Liver (tissue), 9 donors: Measurements from ENCODE around the gene NPPC. TPM values are rescaled to one million over a fixed set of nuclear protein-coding genes. Genes with fewer than 3 reads are reported as not detected.

Experiments used
- DNase-seq: peaks from one replicate; pipeline ENCODE4 v3.0.0-alpha.2; 2017; ENCODE audit warnings: low spot score
- H3K27ac ChIP-seq, 2 donors: one replicate each; pipeline ENCODE4 v1.7.0; 2013; ENCODE audit warnings: inconsistent platforms in 2 of 2, low read length in 2 of 2, control low read depth in 1 of 2, low read depth in 1 of 2, mild to moderate bottlenecking in 1 of 2
- H3K27me3 ChIP-seq, 4 donors: one replicate each; pipeline versions ENCODE4 v1.6.1 to v1.7.0; 2013; ENCODE audit warnings: low read length in 3 of 4, inconsistent platforms in 1 of 4, mild to moderate bottlenecking in 1 of 4, moderate library complexity in 1 of 4; ENCODE audit not compliant: control insufficient read depth in 4 of 4, insufficient read depth in 4 of 4
- H3K36me3 ChIP-seq, 4 donors: one replicate each; pipeline versions ENCODE4 v1.6.1 to v1.7.0; 2013; ENCODE audit warnings: low read length in 3 of 4, mild to moderate bottlenecking in 3 of 4, low read depth in 1 of 4, moderate library complexity in 1 of 4; ENCODE audit not compliant: control insufficient read depth in 4 of 4, insufficient read depth in 3 of 4
- H3K4me1 ChIP-seq, 4 donors: one replicate each; pipeline versions ENCODE4 v1.6.1 to v1.7.0; 2013; ENCODE audit warnings: low read length in 3 of 4, mild to moderate bottlenecking in 3 of 4, moderate library complexity in 1 of 4; ENCODE audit not compliant: control insufficient read depth in 4 of 4, insufficient read depth in 4 of 4
- H3K4me3 ChIP-seq, 3 donors: one replicate each; pipeline versions ENCODE4 v1.6.1 to v1.7.0; 2013; ENCODE audit warnings: low read length in 3 of 3, control low read depth in 1 of 3, low read depth in 1 of 3, mild to moderate bottlenecking in 1 of 3
- H3K9ac ChIP-seq, 2 donors: one replicate each; pipeline ENCODE4 v1.7.0; 2013; ENCODE audit warnings: low read length in 2 of 2, mild to moderate bottlenecking in 2 of 2, moderate library complexity in 2 of 2, control low read depth in 1 of 2, low read depth in 1 of 2
- H3K9me3 ChIP-seq, 4 donors: one replicate each; pipeline versions ENCODE4 v1.6.1 to v1.7.0; 2013; ENCODE audit warnings: low read length in 3 of 4; ENCODE audit not compliant: control insufficient read depth in 4 of 4
- EGR1 ChIP-seq, 2 donors: IDR thresholded peaks; 2 replicates each; pipeline ENCODE4 v1.6.1; 2016 to 2018; ENCODE audit warnings: antibody characterized with exemption in 2 of 2, low read depth in 2 of 2
- FOXA2 ChIP-seq: IDR thresholded peaks from 2 replicates; pipeline ENCODE4 v1.6.1; 2016; ENCODE audit warnings: antibody characterized with exemption
- GABPA ChIP-seq, 2 donors: IDR thresholded peaks in 1 of 2; conservative IDR thresholded peaks in 1 of 2; 2 replicates each; pipeline ENCODE4 v1.6.1; 2016; ENCODE audit warnings: antibody characterized with exemption in 2 of 2, mild to moderate bottlenecking in 1 of 2, moderate library complexity in 1 of 2
- HNF4G ChIP-seq: IDR thresholded peaks from 2 replicates; pipeline ENCODE4 v1.6.1; 2016; ENCODE audit warnings: antibody characterized with exemption
- JUND ChIP-seq, 2 donors: IDR thresholded peaks; 2 replicates each; pipeline ENCODE4 v1.6.1; 2016; ENCODE audit warnings: antibody characterized with exemption in 2 of 2
- NR2F2 ChIP-seq: IDR thresholded peaks from 2 replicates; pipeline ENCODE4 v1.6.1; 2016; ENCODE audit warnings: antibody characterized with exemption
- RAD21 ChIP-seq, 2 donors: IDR thresholded peaks; 2 replicates each; pipeline ENCODE4 v1.6.1; 2016; ENCODE audit warnings: antibody characterized with exemption in 2 of 2, mild to moderate bottlenecking in 2 of 2
- RXRA ChIP-seq, 2 donors: IDR thresholded peaks; 2 replicates each; pipeline ENCODE4 v1.6.1; 2017 to 2018; ENCODE audit warnings: antibody characterized with exemption in 2 of 2, mild to moderate bottlenecking in 1 of 2
- SP1 ChIP-seq: IDR thresholded peaks from 2 replicates; pipeline ENCODE4 v1.6.1; 2018; ENCODE audit warnings: antibody characterized with exemption, mild to moderate bottlenecking
- TAF1 ChIP-seq: conservative IDR thresholded peaks from 2 replicates; pipeline ENCODE4 v1.6.1; 2016; ENCODE audit warnings: antibody characterized with exemption, mild to moderate bottlenecking
- YY1 ChIP-seq: IDR thresholded peaks from 2 replicates; pipeline ENCODE4 v1.6.1; 2016; ENCODE audit warnings: antibody characterized with exemption, mild to moderate bottlenecking
- WGBS: extraction: QIAGEN DNeasy Blood & Tissue Kit; methylation state at CpG from one replicate; pipeline ENCODE4 v1.1.7; 2013; 5-methylcytosine and 5-hydroxymethylcytosine counted together
- polyA plus RNA-seq, 2 donors: library from polyadenylated mRNA; stranded (reverse) in 1 of 2; unstranded in 1 of 2; fragments of 200-250 nt in 1 of 2; fragments of >200 nt in 1 of 2; fragmentation: Nextera tagmentation in 1 of 2; extraction: Ambion mirVana in 1 of 2; gene quantifications; one replicate each; pipeline versions ENCODE4 v1.2.1 to v1.2.3, GENCODE V29; 2013 to 2015
- total RNA-seq, 2 donors: library from RNA; depleted of rRNA; stranded (reverse); fragments of >200 nt; gene quantifications; one replicate each; pipeline ENCODE4 v1.2.3, GENCODE V29; 2014
- TF ChIP-seq, protein P1 (sequence below): IDR thresholded peaks from 2 replicates; pipeline ENCODE4 v1.6.1; 2016; ENCODE audit warnings: antibody characterized with exemption
- TF ChIP-seq, protein P2 (sequence below): IDR thresholded peaks from 2 replicates; pipeline ENCODE4 v1.6.1; 2016; ENCODE audit warnings: antibody characterized with exemption
- TF ChIP-seq, protein P3 (sequence below): fragments of 150-350 bp; IDR thresholded peaks from 2 replicates; pipeline ENCODE4 v1.5.1; 2017; ENCODE audit warnings: improper control_type of control experiment, low read depth, low read length; ENCODE audit not compliant: missing input control
- TF ChIP-seq, protein P4 (sequence below): IDR thresholded peaks from 2 replicates; pipeline ENCODE4 v1.6.1; 2016; ENCODE audit warnings: antibody characterized with exemption
- TF ChIP-seq, protein P5 (sequence below): IDR thresholded peaks from 2 replicates; pipeline ENCODE4 v1.6.1; 2016; ENCODE audit warnings: antibody characterized with exemption, mild to moderate bottlenecking
- donor health status: healthy.
- donor health status: healthy.
- donor health status: healthy.
- donor health status: healthy.
- donor health status: healthy.

The NPPC gene
- total and polyA plus RNA-seq, 4 donors = 0.47 TPM; not detected in 3

DNA sequence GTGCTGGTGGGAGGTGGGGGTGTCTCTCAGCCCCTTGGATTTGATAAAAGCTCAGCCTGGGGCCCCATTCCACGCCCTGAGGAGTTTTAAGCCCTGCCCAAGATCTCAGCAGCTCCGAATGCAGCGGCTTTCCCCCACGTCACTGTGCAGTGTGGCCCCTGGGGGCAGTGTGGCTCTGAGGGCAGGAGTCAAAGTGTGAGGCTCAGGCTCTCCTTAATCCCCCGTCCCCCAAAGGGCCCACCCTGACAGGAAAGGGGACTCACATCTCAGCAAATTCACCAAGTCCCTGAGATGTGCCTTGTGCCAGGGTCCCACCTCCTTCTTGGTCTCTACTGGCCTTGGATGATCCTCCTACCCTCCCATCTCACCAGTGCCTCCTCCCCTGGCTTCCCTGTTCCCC lies 25.2 kb downstream of the NPPC start (continued):
- TF ChIP-seq FOXA2 (no peak), EGR1 (IDR thresholded peaks at IDR 0.05; ENCODE audit: low read depth in 2 of 2) (no peak), RXRA (IDR thresholded peaks at IDR 0.05) (no peak), SP1 (no peak)
- TF ChIP-seq, protein P1, sequence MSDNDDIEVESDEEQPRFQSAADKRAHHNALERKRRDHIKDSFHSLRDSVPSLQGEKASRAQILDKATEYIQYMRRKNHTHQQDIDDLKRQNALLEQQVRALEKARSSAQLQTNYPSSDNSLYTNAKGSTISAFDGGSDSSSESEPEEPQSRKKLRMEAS = no peak
- TF ChIP-seq, protein P2, sequence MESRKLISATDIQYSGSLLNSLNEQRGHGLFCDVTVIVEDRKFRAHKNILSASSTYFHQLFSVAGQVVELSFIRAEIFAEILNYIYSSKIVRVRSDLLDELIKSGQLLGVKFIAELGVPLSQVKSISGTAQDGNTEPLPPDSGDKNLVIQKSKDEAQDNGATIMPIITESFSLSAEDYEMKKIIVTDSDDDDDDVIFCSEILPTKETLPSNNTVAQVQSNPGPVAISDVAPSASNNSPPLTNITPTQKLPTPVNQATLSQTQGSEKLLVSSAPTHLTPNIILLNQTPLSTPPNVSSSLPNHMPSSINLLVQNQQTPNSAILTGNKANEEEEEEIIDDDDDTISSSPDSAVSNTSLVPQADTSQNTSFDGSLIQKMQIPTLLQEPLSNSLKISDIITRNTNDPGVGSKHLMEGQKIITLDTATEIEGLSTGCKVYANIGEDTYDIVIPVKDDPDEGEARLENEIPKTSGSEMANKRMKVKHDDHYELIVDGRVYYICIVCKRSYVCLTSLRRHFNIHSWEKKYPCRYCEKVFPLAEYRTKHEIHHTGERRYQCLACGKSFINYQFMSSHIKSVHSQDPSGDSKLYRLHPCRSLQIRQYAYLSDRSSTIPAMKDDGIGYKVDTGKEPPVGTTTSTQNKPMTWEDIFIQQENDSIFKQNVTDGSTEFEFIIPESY = no peak

DNA sequence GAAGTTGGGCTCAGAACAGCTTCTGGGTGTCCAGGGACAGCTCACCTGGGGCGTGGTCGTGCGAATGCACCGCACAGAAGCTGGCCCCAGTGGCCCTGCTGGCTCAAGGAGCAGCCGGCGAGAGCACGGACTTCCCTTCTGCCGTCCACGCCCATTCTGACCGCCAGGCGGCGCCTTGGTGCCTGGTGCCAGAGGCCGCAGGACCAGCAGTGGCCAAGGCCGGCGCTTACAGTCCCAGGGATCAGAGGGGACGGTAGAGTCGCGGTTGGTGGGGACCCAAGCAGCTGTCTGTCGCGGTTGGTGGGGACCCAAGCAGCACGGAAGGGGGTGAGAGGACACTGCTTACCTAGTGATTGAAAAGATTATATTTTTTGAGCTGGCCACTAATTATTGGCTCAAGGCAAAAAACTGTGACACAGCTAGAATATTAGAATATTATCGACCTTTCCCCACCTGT lies 25.7 kb downstream of the NPPC start:
- Histone ChIP-seq H3K4me1 (no peaks in the 10 kb centered on the region), H3K9me3 (no peaks in the 10 kb centered on the region), H3K36me3 (no peaks in the 10 kb centered on the region), H3K27ac (no peak overlapping the region), H3K4me3 (no peak overlapping the region), H3K9ac (no peak overlapping the region), H3K27me3 (no peaks in the 10 kb centered on the region)
- no peak for TF ChIP-seq HNF4G
- TF ChIP-seq GABPA (IDR thresholded peaks at IDR 0.05 in 1 of 2, conservative IDR thresholded peaks at IDR 0.05 in 1 of 2) = no peak
- TF ChIP-seq, protein P1 = no peak
- TF ChIP-seq EGR1 (IDR thresholded peaks at IDR 0.05; ENCODE audit: low read depth in 2 of 2) = no peak
- no peak for TF ChIP-seq JUND (IDR thresholded peaks at IDR 0.05)
- no peak for TF ChIP-seq NR2F2
- TF ChIP-seq, protein P3, sequence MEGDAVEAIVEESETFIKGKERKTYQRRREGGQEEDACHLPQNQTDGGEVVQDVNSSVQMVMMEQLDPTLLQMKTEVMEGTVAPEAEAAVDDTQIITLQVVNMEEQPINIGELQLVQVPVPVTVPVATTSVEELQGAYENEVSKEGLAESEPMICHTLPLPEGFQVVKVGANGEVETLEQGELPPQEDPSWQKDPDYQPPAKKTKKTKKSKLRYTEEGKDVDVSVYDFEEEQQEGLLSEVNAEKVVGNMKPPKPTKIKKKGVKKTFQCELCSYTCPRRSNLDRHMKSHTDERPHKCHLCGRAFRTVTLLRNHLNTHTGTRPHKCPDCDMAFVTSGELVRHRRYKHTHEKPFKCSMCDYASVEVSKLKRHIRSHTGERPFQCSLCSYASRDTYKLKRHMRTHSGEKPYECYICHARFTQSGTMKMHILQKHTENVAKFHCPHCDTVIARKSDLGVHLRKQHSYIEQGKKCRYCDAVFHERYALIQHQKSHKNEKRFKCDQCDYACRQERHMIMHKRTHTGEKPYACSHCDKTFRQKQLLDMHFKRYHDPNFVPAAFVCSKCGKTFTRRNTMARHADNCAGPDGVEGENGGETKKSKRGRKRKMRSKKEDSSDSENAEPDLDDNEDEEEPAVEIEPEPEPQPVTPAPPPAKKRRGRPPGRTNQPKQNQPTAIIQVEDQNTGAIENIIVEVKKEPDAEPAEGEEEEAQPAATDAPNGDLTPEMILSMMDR = peak; percentile 66
- TF ChIP-seq RXRA (IDR thresholded peaks at IDR 0.05) = no peak
- TF ChIP-seq, protein P4, sequence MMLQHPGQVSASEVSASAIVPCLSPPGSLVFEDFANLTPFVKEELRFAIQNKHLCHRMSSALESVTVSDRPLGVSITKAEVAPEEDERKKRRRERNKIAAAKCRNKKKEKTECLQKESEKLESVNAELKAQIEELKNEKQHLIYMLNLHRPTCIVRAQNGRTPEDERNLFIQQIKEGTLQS = no peak
- peak; percentile 54 to 78 for TF ChIP-seq RAD21 (IDR thresholded peaks at IDR 0.05)
- no peak for TF ChIP-seq TAF1
- no peak for TF ChIP-seq SP1
- WGBS = 15% methylated on average over 22 of the region's 22 CpGs
- DNase-seq = peak; percentile 83

DNA sequence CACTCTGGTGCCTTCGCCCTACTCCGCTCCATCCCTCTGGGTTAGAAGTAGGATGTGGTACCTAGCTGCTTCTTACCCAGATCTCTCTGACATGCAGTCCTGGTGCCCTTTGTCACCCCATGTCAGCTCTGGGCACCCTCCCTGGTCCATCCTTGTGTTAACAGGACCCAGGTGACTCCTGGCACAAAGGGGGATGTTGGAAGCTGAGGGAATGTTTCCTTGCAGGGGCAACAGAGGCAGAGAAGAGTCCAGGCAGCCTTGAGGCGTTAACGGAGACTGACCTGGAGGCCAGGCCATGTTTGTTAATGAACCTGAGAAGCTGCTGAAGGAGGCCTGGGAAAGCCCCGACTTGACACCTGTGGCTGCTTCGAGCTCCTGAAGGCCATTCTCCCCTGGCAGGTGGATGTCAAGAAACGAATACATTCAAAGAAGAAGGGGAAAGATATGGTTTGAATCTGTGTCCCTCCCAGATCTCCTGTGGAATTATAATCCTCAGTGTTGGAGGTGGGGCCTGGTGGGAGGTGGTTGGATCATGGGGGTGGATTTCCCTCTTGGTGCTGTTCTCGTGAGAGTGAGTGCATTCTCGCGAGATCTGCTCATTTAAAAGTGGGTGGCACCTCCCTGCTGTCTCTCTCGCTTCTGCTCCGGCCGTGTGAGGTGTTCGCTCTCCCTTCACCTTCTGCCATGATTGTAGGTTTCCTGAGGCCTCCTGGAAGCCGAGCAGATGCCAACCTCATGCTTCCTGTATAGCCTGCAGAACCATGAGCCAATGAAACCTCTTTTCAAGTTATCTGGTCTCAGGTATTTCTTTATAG lies 31.4 kb downstream of the NPPC start:
- H3K27ac ChIP-seq = no peak overlapping the region
- no peak for DNase-seq
- no peaks in the 10 kb centered on the region for H3K27me3 ChIP-seq
- H3K4me3 ChIP-seq = no peak overlapping the region
- no peaks in the 10 kb centered on the region for H3K9me3 ChIP-seq
- no peak overlapping the region for H3K9ac ChIP-seq
- H3K36me3 ChIP-seq = no peaks in the 10 kb centered on the region
- 89% methylated on average over 15 of the region's 15 CpGs for WGBS
- no peaks in the 10 kb centered on the region for H3K4me1 ChIP-seq
- TF ChIP-seq YY1 (no peak), RAD21 (IDR thresholded peaks at IDR 0.05) (no peak), NR2F2 (no peak), GABPA (IDR thresholded peaks at IDR 0.05 in 1 of 2, conservative IDR thresholded peaks at IDR 0.05 in 1 of 2) (no peak), RXRA (IDR thresholded peaks at IDR 0.05) (no peak)
- TF ChIP-seq, protein P5, sequence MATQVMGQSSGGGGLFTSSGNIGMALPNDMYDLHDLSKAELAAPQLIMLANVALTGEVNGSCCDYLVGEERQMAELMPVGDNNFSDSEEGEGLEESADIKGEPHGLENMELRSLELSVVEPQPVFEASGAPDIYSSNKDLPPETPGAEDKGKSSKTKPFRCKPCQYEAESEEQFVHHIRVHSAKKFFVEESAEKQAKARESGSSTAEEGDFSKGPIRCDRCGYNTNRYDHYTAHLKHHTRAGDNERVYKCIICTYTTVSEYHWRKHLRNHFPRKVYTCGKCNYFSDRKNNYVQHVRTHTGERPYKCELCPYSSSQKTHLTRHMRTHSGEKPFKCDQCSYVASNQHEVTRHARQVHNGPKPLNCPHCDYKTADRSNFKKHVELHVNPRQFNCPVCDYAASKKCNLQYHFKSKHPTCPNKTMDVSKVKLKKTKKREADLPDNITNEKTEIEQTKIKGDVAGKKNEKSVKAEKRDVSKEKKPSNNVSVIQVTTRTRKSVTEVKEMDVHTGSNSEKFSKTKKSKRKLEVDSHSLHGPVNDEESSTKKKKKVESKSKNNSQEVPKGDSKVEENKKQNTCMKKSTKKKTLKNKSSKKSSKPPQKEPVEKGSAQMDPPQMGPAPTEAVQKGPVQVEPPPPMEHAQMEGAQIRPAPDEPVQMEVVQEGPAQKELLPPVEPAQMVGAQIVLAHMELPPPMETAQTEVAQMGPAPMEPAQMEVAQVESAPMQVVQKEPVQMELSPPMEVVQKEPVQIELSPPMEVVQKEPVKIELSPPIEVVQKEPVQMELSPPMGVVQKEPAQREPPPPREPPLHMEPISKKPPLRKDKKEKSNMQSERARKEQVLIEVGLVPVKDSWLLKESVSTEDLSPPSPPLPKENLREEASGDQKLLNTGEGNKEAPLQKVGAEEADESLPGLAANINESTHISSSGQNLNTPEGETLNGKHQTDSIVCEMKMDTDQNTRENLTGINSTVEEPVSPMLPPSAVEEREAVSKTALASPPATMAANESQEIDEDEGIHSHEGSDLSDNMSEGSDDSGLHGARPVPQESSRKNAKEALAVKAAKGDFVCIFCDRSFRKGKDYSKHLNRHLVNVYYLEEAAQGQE = no peak
- TF ChIP-seq, protein P4 = no peak
- TF ChIP-seq, protein P3 = no peak
- TF ChIP-seq, protein P1 = no peak
